Putamen (tissue), 1 donor: Measurements from ENCODE around the gene IRF9.
A peak's percentile ranks its signal among the peaks of the same experiment; 100 is the strongest.

Source experiments
- DNase-seq: peaks from one replicate; pipeline ENCODE4 v3.0.0-alpha.2; 2016; ENCODE audit warnings: low spot score

Gene IRF9

GRCh38 chr14:24160850-24161804 lies at the start of gene IRF9:
Gene IRF9 (plus strand): TSS chr14:24161265. CDS start chr14:24162145, 880 bp downstream.
- peak; percentile 95 for DNase-seq

DNA sequence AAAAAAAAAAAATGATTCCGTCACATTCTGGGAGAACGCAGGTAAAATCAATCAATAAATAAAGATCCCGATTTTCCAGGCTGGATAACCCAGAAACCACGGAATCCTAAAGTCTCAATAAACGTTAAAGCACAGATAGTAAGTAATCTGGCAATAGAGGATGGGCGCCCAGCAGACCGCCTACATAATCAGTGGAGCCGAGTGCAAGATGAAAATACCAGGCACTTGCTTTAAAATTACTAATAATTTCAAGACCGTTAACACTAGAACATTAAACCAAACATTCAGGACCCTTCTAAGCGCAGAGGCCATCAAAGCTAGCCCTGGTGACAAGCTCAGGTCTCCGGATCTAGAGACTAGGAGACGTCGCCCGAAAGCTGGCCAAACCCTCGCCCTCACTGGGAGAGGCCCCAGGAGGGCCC lies 47.7 kb upstream of the IRF9 start:
- DNase-seq, result no peak

DNA sequence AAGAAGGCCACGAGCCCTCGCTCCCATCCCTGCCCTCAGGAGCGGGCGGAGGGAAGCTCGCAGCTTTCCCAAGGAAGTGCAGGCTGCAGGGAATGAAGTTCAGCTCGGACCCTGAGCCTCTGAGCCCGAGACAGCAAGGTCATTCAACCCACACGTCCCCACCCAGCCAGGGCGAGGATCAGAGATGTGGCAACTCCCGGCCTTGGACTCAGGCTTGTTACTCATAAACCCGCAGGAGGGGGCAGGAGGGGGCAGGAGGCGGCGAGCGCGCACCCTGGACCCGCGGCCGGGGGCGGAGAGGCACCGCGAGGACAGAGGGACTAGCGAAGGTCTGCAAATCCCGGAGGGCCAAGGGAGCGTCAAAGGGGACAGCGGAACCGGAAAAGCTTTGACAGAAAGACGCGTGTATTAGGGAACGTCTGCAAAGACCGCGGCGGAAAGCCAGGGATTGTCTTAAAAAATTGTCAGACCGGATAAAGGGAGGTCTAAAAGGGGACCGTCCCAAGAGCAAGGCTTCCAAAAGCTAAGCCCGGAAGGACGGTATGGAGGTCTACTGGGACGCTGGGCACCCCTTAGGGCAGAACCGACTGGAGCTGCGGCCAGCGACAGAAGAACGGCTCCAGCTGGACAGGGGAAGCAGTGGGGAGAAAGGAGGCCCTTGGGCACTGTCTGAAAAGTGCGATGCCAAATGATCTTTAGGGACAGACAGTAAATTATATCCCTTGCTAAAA lies 47.1 kb upstream of the IRF9 start:
- DNase-seq, result peak; percentile 89

GRCh38 chr14:24114532-24115421 lies 46.3 kb upstream of the IRF9 start, which contains the start of the genes DCAF11 and NRL:
Gene DCAF11 (plus strand): TSS chr14:24114777. CDS start chr14:24115595, 818 bp downstream.
Gene NRL (minus strand): TSS chr14:24114949. CDS start chr14:24082848, 32,101 bp downstream.
- DNase-seq, result peak; percentile 100

DNA sequence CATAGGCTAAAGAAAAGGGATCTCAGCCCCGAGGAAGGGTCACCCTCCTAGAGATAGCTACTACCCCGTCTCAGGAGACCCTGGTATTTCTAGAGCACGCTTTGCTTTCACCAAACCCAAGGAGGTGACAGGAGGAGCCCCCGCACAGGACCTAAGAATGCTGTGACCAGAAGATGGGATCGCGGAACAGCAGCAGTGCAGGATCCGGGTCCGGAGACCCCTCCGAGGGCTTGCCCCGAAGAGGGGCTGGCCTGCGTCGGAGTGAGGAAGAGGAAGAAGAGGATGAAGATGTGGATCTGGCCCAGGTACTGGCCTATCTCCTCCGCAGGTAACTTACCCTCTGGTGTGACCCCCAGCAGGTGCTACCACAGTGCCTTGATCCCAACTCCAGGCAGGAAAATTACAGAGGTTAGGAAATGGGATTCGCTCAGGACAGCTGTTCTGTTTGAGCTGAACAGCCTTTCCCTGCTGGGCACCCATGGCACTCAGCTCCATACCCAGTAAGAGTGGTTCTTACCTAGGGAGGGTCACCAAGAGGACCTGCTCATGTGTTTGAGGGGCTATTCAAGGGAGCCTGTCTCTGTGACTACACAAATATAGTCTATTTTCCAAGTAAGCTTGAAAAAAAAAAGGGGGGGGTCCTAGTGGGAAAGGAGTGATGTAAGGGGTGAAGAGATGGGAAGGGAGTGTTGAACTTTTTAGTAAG lies 45.5 kb upstream of the IRF9 start:
- DNase-seq, result no peak

- no peak for DNase-seq
These were observed 44.8 kb upstream of the IRF9 start for GRCh38 chr14:24116128-24116814.

GRCh38 chr14:24117179-24117578 lies 43.9 kb upstream of the IRF9 start:
- no peak for DNase-seq

DNA sequence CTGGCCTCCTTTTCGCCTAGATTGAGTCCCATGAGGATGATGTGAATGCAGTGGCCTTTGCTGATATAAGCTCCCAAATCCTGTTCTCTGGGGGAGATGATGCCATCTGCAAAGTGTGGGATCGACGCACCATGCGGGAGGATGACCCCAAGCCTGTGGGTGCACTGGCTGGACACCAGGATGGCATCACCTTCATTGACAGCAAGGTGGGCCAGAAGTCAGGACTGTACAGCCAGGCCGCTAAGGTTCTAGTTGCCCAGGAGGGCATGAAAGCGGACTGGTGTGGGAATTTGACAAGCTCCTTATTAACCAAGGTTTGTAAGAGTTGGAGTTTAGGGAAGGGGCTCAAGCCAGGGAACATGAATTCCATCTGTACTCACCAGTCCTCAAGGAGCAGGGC lies 41.4 kb upstream of the IRF9 start:
- DNase-seq, result no peak

GRCh38 chr14:24121210-24121609 lies 39.9 kb upstream of the IRF9 start:
- no peak for DNase-seq

- DNase-seq, result no peak
These were observed 38.6 kb upstream of the IRF9 start for GRCh38 chr14:24122416-24122815.

DNA sequence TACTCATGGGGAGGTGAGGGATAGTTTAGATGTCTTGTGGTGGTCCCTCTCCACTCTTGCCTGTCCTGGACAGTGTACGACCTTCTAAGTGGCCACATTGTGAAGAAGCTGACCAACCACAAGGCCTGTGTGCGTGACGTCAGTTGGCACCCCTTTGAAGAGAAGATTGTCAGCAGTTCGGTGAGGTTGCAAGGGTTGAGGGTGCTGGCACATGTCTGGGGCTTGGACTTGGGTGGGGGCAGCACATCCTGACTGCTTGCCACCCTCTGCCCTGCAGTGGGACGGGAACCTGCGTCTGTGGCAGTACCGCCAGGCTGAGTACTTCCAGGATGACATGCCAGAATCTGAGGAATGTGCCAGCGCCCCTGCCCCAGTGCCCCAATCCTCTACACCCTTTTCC lies 38.2 kb upstream of the IRF9 start:
- no peak for DNase-seq

DNA sequence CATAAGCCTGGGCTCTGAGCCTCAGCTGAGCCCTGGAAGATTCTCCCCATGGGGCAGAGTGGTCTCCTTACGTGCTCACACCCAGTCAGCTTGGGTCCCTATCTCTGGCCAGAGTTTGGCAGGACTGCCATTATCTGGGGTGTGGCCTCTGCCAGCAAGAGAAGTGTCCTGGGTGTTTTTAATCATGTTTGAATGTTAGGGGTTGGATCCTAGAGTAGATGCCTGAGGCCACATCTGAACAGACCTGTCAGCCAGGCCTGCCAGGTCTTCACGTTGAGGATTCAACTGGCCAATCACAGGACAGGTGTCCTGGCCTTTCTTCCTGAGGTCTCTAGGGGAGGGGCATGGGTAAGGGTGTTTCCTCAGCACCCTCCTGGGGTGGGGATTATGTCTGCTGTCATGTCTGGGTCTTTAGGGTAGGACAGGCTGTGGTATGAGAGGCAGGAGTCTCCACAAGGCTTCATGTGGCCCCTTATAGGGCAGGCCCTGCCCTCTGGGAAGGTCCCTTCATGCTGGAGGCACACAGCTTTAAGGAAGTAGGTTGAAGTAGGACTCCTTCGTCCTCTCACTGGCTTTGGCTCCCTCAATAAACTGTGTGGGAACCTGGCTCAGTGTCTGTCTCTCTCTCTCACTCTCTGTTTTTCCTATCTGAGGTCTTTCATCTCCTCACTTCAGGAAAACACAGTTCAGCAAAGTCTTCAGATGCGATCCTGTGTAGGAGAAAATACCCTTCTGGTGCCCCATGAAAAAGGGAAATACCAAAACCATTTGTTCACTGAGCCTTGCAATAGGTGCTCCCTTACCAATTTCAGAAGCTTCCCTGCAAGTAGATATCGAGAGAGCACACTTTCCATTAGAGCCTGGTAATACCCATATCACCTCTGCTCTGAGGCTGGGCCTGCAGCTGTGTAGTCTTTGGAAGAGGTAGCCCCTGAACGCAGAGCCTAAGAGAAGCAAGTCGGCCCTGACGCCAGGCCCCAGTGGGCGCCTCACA lies 37.3 kb upstream of the IRF9 start:
- DNase-seq, result no peak

DNA sequence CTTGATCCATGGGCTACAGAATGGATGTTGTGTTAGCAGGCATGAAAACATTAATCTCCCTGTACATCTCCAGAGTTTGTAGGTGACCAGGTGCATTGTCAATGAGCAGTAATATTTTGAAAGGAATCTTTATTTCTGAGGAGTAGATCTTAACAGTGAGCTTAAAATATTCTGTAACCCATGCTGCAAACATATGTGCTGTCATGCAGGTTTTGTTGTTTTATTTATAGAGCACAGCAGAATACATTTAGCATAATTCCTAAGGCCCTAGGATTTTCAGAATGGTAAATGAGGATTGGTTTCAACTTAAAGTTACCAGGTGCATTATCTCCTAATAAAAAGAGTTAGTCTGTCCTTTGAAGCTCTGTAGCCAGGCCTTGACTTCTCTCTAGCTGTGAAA lies 34.1 kb upstream of the IRF9 start:
- no peak for DNase-seq

DNA sequence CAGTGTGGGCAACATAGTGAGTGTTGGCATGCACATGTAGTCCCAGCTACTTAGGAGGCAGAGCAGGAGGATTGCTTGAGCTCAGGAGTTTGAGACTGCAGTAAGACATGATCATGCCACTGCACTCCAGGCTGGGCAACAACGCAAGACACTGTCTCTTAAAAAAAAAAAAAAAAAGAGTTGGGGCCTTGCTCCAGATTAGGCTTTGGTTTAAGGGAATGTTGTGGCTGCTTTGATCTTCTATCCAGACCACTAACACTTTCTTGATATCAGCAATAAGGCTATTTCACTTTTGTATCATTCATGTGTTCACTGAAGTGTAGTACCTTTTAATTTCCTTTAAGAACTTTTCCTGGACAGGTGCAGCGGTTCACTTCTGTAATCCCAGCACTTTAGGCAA lies 33.4 kb upstream of the IRF9 start:
- DNase-seq, result no peak

DNA sequence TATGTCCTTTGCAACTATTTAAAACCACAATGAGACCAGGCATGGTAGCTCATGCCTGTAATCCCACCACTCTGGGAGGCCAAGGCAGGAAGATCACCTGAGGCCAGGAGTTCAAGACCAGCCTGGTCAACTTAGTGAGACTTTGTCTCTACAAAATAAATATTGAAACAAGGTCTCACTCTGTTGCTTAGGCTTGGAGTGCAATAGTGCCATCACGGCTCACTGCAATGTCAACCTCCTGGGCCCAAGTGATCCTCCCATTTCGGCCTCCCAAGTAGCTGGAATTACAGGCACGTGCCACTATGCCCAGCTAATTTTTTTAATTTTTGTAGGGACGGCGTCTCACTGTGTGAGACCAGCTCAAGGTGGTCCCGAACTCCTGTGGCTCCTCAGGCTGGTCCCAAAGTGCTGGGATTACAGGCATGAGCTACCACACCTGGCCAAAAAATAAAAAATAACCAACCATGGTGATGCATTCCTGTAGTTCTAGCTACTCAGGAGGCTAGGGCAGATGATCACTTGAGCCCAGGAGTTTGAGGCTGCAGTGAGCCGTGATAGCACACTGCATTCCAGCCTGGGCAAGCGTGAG lies 31.6 kb upstream of the IRF9 start:
- DNase-seq, result no peak

- DNase-seq, result no peak
These were observed 30.7 kb upstream of the IRF9 start, which contains the start of gene FITM1 for GRCh38 chr14:24130380-24130716. Gene FITM1 (plus strand): TSS chr14:24130659. CDS start chr14:24131564, 905 bp downstream.

- no peak for DNase-seq
These were observed 30.1 kb upstream of the IRF9 start for GRCh38 chr14:24130717-24131548.

- no peak for DNase-seq
These were observed 29.5 kb upstream of the IRF9 start for GRCh38 chr14:24131549-24131966.
